Muscle of leg (tissue), 11 donors: Measurements from ENCODE around the gene SYNJ2. TPM values are rescaled to one million over a fixed set of nuclear protein-coding genes. Genes with fewer than 3 reads are reported as not detected.

Experiments
- DNase-seq: peaks from one replicate; pipeline ENCODE4 v3.0.0; 2013
- H3K27ac ChIP-seq: one replicate; pipeline ENCODE4 v1.5.1; 2013; ENCODE audit warnings: mild to moderate bottlenecking, low read length, control low read depth
- H3K27me3 ChIP-seq: one replicate; pipeline ENCODE4 v1.6.1; 2013; ENCODE audit warnings: low read length; ENCODE audit not compliant: control insufficient read depth, insufficient read depth
- H3K36me3 ChIP-seq: one replicate; pipeline ENCODE4 v1.6.1; 2013; ENCODE audit warnings: low read length; ENCODE audit not compliant: control insufficient read depth, insufficient read depth
- H3K4me1 ChIP-seq: one replicate; pipeline ENCODE4 v1.6.1; 2013; ENCODE audit warnings: low read length; ENCODE audit not compliant: control insufficient read depth, insufficient read depth
- H3K4me3 ChIP-seq: one replicate; pipeline ENCODE4 v1.5.1; 2013; ENCODE audit warnings: low read length, control low read depth
- H3K9me3 ChIP-seq: replicated peaks from 2 replicates; pipeline ENCODE4 v1.6.1; 2013; ENCODE audit warnings: low read depth, low read length; ENCODE audit not compliant: control insufficient read depth
- WGBS: methylation state at CpG from one replicate; pipeline ENCODE4 v1.1.5; 2013; ENCODE audit warnings: missing lambda C conversion rate; ENCODE audit not compliant: insufficient coverage; 5-methylcytosine and 5-hydroxymethylcytosine counted together
- polyA plus RNA-seq, 8 donors: library from polyadenylated mRNA; unstranded; fragments of 120-200 nt; gene quantifications; one replicate each; pipeline versions ENCODE4 v1.2.1 to v1.2.3, GENCODE V29; 2013; ENCODE audit warnings: inconsistent platforms in 1 of 8, low replicate concordance in 1 of 8; ENCODE audit not compliant: insufficient read length in 8 of 8, insufficient read depth in 1 of 8
- total RNA-seq: library from RNA; stranded (reverse); fragments of 120-200 nt; gene quantifications from one replicate; pipeline ENCODE4 v1.2.4, GENCODE V29; 2013

Gene SYNJ2
- total and polyA plus RNA-seq, 9 donors: 7.7 to 11.3 (median 9.7) TPM

DNA sequence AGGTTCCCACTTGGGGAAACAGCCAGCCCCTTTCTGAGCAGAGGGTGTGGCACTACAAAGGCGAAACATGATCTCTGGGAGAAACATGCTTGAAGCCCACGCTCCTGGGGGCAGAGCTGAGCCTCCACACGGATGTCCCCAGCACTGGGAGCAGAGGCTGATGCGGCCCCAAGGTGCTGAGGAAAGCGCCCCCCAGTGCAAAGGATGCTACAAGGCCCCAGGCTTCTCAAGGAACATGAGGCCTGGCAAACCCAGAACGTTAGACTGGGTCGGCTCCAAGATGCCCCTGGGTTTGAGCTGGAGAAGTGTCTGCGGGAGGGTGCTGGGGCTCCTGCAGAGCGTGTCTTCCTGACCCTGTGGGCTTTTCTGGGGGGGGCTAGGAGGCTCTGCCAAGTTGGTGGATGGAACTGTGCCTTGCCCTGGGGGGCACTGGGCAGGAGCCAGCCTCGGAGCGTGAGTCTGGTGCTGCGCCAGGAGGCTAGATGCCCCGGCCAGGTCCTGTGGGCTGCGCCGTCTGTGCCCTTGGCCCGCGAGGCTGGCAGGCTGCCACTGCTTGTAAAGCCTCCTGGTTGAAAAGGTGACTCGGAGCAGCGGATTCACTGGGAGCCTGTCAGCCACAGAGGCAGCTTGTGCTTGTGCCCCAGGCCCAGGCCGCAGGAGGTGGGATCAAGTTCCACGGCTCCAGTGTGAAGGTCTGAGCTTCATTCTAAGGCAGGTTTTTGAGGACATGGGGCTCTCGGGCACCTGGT lies 8.1 kb downstream of the SYNJ2 start:
- no peaks in the 10 kb centered on the region for H3K36me3 ChIP-seq
- no peaks in the 10 kb centered on the region for H3K27me3 ChIP-seq
- H3K4me3 ChIP-seq: no peak overlapping the region
- H3K4me1 ChIP-seq: peaks cover 49% of the 10 kb centered on the region
- peak overlapping the region; percentile 29 for H3K27ac ChIP-seq
- DNase-seq: peak; percentile 63
- 61% methylated on average over 21 of the region's 22 CpGs for WGBS
- H3K9me3 ChIP-seq: no peaks in the 10 kb centered on the region

- Histone ChIP-seq H3K4me3 (no peak overlapping the region), H3K27ac (no peak overlapping the region), H3K4me1 (peaks cover 44% of the 10 kb centered on the region), H3K36me3 (no peaks in the 10 kb centered on the region), H3K27me3 (no peaks in the 10 kb centered on the region), H3K9me3 (no peaks in the 10 kb centered on the region)
- 54% methylated on average over 8 of the region's 15 CpGs for WGBS
- peak; percentile 37 for DNase-seq
Observed at GRCh38 chr6:157990321-157991066, 8.8 kb downstream of the SYNJ2 start.

GRCh38 chr6:157991067-157991432 lies 9.4 kb downstream of the SYNJ2 start:
- H3K36me3 ChIP-seq: no peaks in the 10 kb centered on the region
- no peak overlapping the region for H3K27ac ChIP-seq
- no peaks in the 10 kb centered on the region for H3K27me3 ChIP-seq
- no peak for DNase-seq
- no peak overlapping the region for H3K4me3 ChIP-seq
- H3K9me3 ChIP-seq: no peaks in the 10 kb centered on the region
- 89% methylated on average over 8 of the region's 11 CpGs for WGBS
- peaks cover 38% of the 10 kb centered on the region for H3K4me1 ChIP-seq

- H3K4me1 ChIP-seq: peaks cover 38% of the 10 kb centered on the region
- no CpG with 5 or more reads among the region's 3 CpGs for WGBS
- no peak overlapping the region for H3K27ac ChIP-seq
- no peak for DNase-seq
- no peaks in the 10 kb centered on the region for H3K27me3 ChIP-seq
- no peak overlapping the region for H3K4me3 ChIP-seq
- H3K9me3 ChIP-seq: no peaks in the 10 kb centered on the region
- H3K36me3 ChIP-seq: peaks cover 3% of the 10 kb centered on the region
Observed at GRCh38 chr6:157993076-157993475, 11.4 kb downstream of the SYNJ2 start.

- Histone ChIP-seq H3K27me3 (no peaks in the 10 kb centered on the region), H3K4me1 (peaks cover 34% of the 10 kb centered on the region), H3K36me3 (peaks cover 4% of the 10 kb centered on the region), H3K9me3 (no peaks in the 10 kb centered on the region), H3K4me3 (no peak overlapping the region), H3K27ac (no peak overlapping the region)
- WGBS: 90% methylated on average over 3 of the region's 7 CpGs
- DNase-seq: no peak
Observed at GRCh38 chr6:157994125-157994795, 12.6 kb downstream of the SYNJ2 start.

DNA sequence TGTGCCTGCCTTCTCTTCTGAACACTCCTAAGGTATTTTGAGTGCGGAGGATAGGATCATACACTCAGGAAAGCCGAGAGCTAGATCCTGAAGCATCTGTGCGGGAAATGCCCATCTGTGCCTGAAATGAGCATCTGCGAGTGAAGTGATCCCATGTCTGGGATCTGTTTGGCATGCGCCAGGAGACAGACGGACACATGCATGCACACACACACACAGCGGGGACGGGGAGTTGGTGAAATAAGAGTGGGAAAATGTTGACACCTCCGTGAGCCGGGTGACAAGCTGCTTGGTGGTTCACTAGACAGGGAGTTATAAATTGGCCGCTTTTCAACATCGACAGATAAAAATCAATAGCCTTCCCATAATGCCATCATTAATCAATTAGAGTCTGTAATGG lies 13.8 kb downstream of the SYNJ2 start:
- no peaks in the 10 kb centered on the region for H3K9me3 ChIP-seq
- H3K4me1 ChIP-seq: peaks cover 33% of the 10 kb centered on the region
- peaks cover 4% of the 10 kb centered on the region for H3K36me3 ChIP-seq
- H3K27ac ChIP-seq: no peak overlapping the region
- no peaks in the 10 kb centered on the region for H3K27me3 ChIP-seq
- no peak for DNase-seq
- no peak overlapping the region for H3K4me3 ChIP-seq
- WGBS: 74% methylated on average over 3 of the region's 12 CpGs

- Histone ChIP-seq H3K36me3 (peaks cover 4% of the 10 kb centered on the region), H3K4me3 (no peak overlapping the region), H3K9me3 (no peaks in the 10 kb centered on the region), H3K27ac (no peak overlapping the region), H3K4me1 (peaks cover 35% of the 10 kb centered on the region), H3K27me3 (no peaks in the 10 kb centered on the region)
- 88% methylated on average over 6 of the region's 7 CpGs for WGBS
- DNase-seq: no peak
Observed at GRCh38 chr6:157996201-157996712, 14.6 kb downstream of the SYNJ2 start.

GRCh38 chr6:157996918-157997702 lies 15.4 kb downstream of the SYNJ2 start:
- DNase-seq: no peak
- H3K4me1 ChIP-seq: peaks cover 42% of the 10 kb centered on the region
- H3K27me3 ChIP-seq: no peaks in the 10 kb centered on the region
- H3K36me3 ChIP-seq: peaks cover 4% of the 10 kb centered on the region
- no peak overlapping the region for H3K27ac ChIP-seq
- 87% methylated on average over 12 of the region's 15 CpGs for WGBS
- no peak overlapping the region for H3K4me3 ChIP-seq
- H3K9me3 ChIP-seq: no peaks in the 10 kb centered on the region

DNA sequence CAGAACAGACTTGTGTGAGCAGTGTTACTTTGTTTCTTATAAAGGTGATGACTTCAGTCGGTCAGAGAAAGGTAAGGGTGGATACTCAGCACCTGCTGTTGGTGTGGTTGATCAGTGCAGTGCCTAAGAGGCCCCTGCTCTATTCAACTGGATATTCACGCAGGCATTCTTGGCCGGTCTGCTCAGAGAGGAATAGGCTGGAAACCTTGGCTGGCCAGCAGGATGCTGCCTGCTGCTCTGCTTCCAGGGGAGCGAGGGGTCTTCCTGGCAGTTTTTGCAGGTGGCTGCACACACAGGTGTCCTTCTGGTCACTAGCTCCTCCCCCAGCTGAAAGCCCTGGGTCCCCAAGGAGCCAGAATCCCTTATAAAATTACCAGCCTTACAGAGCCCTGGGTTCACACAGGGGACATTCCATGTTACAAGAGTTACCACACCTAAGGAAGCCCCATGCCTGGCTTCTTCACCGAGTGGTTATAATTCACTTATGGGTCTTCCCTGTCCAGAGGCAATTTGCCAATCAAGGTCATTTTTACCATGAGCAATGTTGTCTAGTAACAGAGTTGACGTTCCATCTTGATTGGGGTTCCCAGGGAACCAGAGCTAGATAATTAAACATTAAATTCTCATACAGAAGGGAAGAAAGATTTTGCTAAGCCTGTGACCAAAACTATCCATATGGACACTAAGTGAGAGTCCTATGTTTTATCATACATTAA lies 16.4 kb downstream of the SYNJ2 start:
- no peaks in the 10 kb centered on the region for H3K9me3 ChIP-seq
- H3K4me1 ChIP-seq: peaks cover 51% of the 10 kb centered on the region
- H3K27ac ChIP-seq: no peak overlapping the region
- DNase-seq: no peak
- peaks cover 4% of the 10 kb centered on the region for H3K36me3 ChIP-seq
- H3K27me3 ChIP-seq: no peaks in the 10 kb centered on the region
- H3K4me3 ChIP-seq: no peak overlapping the region
- 49% methylated on average over 5 of the region's 6 CpGs for WGBS
